Esophagus squamous epithelium (tissue), 4 donors: Measurements from ENCODE around the gene FOXJ2.

Experiments used
- CTCF ChIP-seq, 6 experiments: fragments of 450-650 bp in 4 of 6; fragments of 200-600 bp in 2 of 6; sonication (generic) in 2 of 6; IDR thresholded peaks; one replicate each; pipeline ENCODE4 v1.5.1; 2016 to 2019; ENCODE audit warnings: antibody characterized with exemption in 6 of 6, mild to moderate bottlenecking in 4 of 6, moderate library complexity in 4 of 6
- POLR2A ChIP-seq, 4 donors: fragments of 450-650 bp; IDR thresholded peaks; one replicate each; pipeline ENCODE4 v1.6.1; 2017; ENCODE audit warnings: antibody characterized with exemption in 4 of 4, mild to moderate bottlenecking in 4 of 4, moderate library complexity in 3 of 4

- TF ChIP-seq CTCF (IDR thresholded peaks at IDR 0.05) (no peak), POLR2A (IDR thresholded peaks at IDR 0.05) (no peak)
These were observed 37.1 kb downstream of the FOXJ2 start for GRCh38 chr12:8069582-8069981.
